ENCODE measurements around the gene BICC1. TPM values are rescaled to one million over a fixed set of nuclear protein-coding genes. Genes with fewer than 3 reads are reported as not detected.

BICC1 gene
- total and polyA plus RNA-seq, 2 of the 8 experiments (the other 6 are each of a cell fraction or from before 2014, with no cell fraction given), result 0.20 to 0.73 TPM

DNA sequence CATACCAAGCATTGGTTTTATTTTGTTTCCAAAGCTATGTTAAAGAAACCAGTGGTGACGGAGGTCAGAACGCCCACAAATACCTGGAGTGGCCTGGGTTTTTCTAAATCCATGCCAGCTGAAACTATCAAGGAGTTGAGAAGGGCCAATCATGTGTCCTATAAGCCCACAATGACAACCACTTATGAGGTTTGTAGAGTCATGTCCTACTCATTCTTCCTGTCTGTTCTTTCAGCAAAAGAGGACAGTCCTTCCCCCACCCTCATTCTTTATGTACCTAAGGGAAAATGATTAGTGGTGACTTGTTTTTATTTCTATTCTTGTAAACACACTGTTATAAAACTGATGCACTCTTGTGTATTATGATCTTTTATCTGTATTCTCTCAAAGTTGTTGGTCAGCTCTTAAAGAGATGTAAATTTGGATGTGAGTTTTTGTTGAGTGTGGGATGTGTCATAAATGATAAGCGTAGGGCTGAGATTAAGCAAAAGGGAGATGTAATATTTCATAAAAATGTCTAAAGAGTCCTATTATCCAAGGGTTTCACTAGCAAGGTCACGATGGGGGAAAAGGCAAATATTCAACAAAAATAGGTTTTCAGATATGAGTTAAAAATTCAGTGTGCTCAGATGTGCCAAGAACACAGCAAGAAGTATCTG is 294.4 kb downstream of the BICC1 start:
- H3K56ac ChIP-seq (replicated peaks; ENCODE audit: insufficient read length, low read depth, low read length), result no peak overlapping the region
- no peaks in the 10 kb centered on the region for H3K9me3 ChIP-seq (ENCODE audit: insufficient read depth in 2 of 2, low read depth in 1 of 2, low read length in 1 of 2)
- no peak overlapping the region for H2BK20ac ChIP-seq (ENCODE audit: low read length)
- no peaks in the 10 kb centered on the region for H4K20me1 ChIP-seq (replicated peaks in 1 of 2; ENCODE audit: control insufficient read depth in 1 of 2, insufficient read depth in 2 of 2, low read length in 2 of 2)
- no peak overlapping the region for H4K5ac ChIP-seq (ENCODE audit: insufficient read length, low read depth, low read length)
- H3K27ac ChIP-seq (ENCODE audit: low read depth, low read length), result no peak overlapping the region
- no peak for DNase-seq (ENCODE audit: low read depth in 1 of 2, low spot score in 2 of 2)
- no peak overlapping the region for H3K4me2 ChIP-seq (ENCODE audit: insufficient read depth in 1 of 2, low read depth in 2 of 2, low read length in 2 of 2)
- H3K23ac ChIP-seq (ENCODE audit: insufficient read length), result no peak overlapping the region
- no peak overlapping the region for H2AK5ac ChIP-seq (ENCODE audit: low read depth, low read length)
- H4K8ac ChIP-seq (ENCODE audit: extremely low read depth, insufficient read depth, low read length), result no peak overlapping the region
- no peak overlapping the region for H4K91ac ChIP-seq (replicated peaks; ENCODE audit: insufficient read length, low read length)
- H3K18ac ChIP-seq (ENCODE audit: extremely low read depth, low read length), result no peak overlapping the region
- H2BK15ac ChIP-seq (ENCODE audit: low read length), result no peak overlapping the region
- H3K79me2 ChIP-seq (ENCODE audit: control insufficient read depth in 1 of 2, insufficient read depth in 2 of 2, low read length in 2 of 2), result no peaks in the 10 kb centered on the region
- no peak overlapping the region for H2BK12ac ChIP-seq (ENCODE audit: low read depth, low read length)
- FAIRE-seq, result no peak
- H3K23me2 ChIP-seq (ENCODE audit: low read depth, low read length), result no peaks in the 10 kb centered on the region
- WGBS, 2 experiments (ENCODE audit: extremely low coverage in 1 of 2, insufficient coverage in 1 of 2, insufficient read length in 1 of 2, insufficient replicate concordance in 2 of 2, low coverage in 1 of 2, low lambda C conversion rate in 2 of 2, missing lambda C conversion rate in 1 of 2), result 89 to 100% methylated on average over 1 to 4 of the region's 4 CpGs
- no peak overlapping the region for H3K4me3 ChIP-seq (ENCODE audit: extremely low read depth in 1 of 4, insufficient read depth in 2 of 4, low read depth in 3 of 4, low read length in 4 of 4)
- POLR2A ChIA-PET (ENCODE audit: partially characterized antibody), result no interaction called here
- no peak overlapping the region for H2BK5ac ChIP-seq (ENCODE audit: low read depth, low read length)
- no peaks in the 10 kb centered on the region for H3K4me1 ChIP-seq (replicated peaks in 1 of 4; ENCODE audit: control insufficient read depth in 3 of 4, insufficient read depth in 4 of 4, low read length in 3 of 4)
- H2AFZ ChIP-seq (ENCODE audit: low read length), result no peak overlapping the region
- H3K27me3 ChIP-seq (replicated peaks in 1 of 4; ENCODE audit: control insufficient read depth in 3 of 4, extremely low read depth in 1 of 4, insufficient read depth in 3 of 4, low read length in 3 of 4), result no peaks in the 10 kb centered on the region
- H2BK120ac ChIP-seq (replicated peaks; ENCODE audit: low read depth, low read length), result no peak overlapping the region
- no peak overlapping the region for H3K4ac ChIP-seq (replicated peaks; ENCODE audit: insufficient read length, low read depth, low read length)
- no peaks in the 10 kb centered on the region for H3K36me3 ChIP-seq (ENCODE audit: control insufficient read depth in 2 of 4, insufficient read depth in 4 of 4, low read length in 3 of 4)
- no peak for TF ChIP-seq EGR1 (IDR thresholded peaks at IDR 0.05; ENCODE audit: borderline replicate concordance, low read depth, low read length)
- TF ChIP-seq, protein P1, sequence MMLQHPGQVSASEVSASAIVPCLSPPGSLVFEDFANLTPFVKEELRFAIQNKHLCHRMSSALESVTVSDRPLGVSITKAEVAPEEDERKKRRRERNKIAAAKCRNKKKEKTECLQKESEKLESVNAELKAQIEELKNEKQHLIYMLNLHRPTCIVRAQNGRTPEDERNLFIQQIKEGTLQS (IDR thresholded peaks at IDR 0.05; ENCODE audit: insufficient read depth, low read depth, low read length), result no peak
- CTCF ChIA-PET (ENCODE audit: partially characterized antibody), result no interaction called here
- no peak overlapping the region for H3K14ac ChIP-seq (ENCODE audit: insufficient read length)
- H3K79me1 ChIP-seq (ENCODE audit: low read depth, low read length), result no peaks in the 10 kb centered on the region
- no peak overlapping the region for H3K9ac ChIP-seq (replicated peaks in 1 of 4; ENCODE audit: extremely low read depth in 1 of 4, low read depth in 3 of 4, low read length in 3 of 4)
